ENCODE measurements around the gene PDXP.

The PDXP gene

DNA sequence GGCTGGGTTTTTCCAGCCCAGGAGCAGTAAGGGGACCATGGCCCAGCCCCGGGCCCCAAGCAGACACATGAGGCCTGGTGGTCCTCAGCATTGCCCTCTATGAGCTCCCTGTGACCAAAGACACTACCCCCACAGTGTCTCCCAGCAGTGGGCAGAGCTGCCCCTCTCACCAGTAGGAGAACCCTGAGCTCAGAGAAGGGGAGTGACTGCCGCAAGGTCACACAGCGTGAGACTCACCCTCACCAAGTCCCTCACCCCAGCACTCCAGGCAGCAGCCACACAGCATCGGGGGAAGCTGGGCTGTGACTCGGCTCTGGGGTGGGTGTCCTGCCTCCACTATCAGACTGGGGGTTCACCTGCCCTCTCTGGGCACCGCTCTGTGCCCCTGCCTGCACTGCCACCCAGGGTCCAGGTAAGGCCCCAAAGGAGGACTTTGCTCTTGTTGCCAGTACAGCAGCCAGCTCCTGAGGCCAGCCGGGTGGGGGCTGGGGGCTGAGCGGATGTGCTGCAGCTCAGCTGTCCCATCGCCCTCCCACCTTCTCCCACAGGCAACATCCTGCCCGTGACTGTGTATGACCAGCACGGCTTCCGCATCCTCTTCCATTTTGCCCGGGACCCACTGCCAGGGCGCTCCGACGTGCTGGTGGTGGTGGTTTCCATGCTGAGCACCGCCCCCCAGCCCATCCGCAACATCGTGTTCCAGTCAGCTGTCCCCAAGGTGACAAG, 26.9 kb upstream of the PDXP start:
- Histone ChIP-seq H3K9me3 (ENCODE audit: control insufficient read depth, low read length) (no peaks in the 10 kb centered on the region), H3K4me3 (ENCODE audit: low read depth, low read length) (no peak overlapping the region), H3K79me2 (no peaks in the 10 kb centered on the region), H3K27me3 (ENCODE audit: control insufficient read depth, insufficient read depth, low read length) (no peaks in the 10 kb centered on the region), H3K27ac (no peak overlapping the region), H3K36me3 (ENCODE audit: control insufficient read depth, insufficient read depth, low read length) (no peaks in the 10 kb centered on the region), H2AFZ (no peak overlapping the region), H3K9ac (no peak overlapping the region), H3K4me1 (peaks cover 35% of the 10 kb centered on the region), H3K4me2 (ENCODE audit: low read length) (no peak overlapping the region)
- TF ChIP-seq CTCF (IDR thresholded peaks at IDR 0.05): no peak

- H3K4me1 ChIP-seq: peaks cover 44% of the 10 kb centered on the region
Observed at GRCh38 chr22:37632174-37633088, 26.1 kb upstream of the PDXP start.

GRCh38 chr22:37633089-37633624, 25.4 kb upstream of the PDXP start:
- Histone ChIP-seq H3K9me3 (ENCODE audit: control insufficient read depth, low read length) (no peaks in the 10 kb centered on the region), H2AFZ (peak overlapping the region; percentile 57), H3K9ac (no peak overlapping the region), H3K4me2 (ENCODE audit: low read length) (peak overlapping the region; percentile 78), H3K79me2 (no peaks in the 10 kb centered on the region), H3K4me1 (peaks cover 44% of the 10 kb centered on the region), H3K4me3 (ENCODE audit: low read depth, low read length) (peak overlapping the region; percentile 2), H3K36me3 (ENCODE audit: control insufficient read depth, insufficient read depth, low read length) (no peaks in the 10 kb centered on the region), H3K27me3 (ENCODE audit: control insufficient read depth, insufficient read depth, low read length) (no peaks in the 10 kb centered on the region), H3K27ac (peak overlapping the region; percentile 95)
- no peak for TF ChIP-seq CTCF (IDR thresholded peaks at IDR 0.05)

More at GRCh38 chr22:37632174-37633088, 26.1 kb upstream of the PDXP start:
- H3K27ac ChIP-seq: peak overlapping the region; percentile 95
- no peak overlapping the region for H3K9ac ChIP-seq
- H3K4me3 ChIP-seq (ENCODE audit: low read depth, low read length): no peak overlapping the region
- no peaks in the 10 kb centered on the region for H3K36me3 ChIP-seq (ENCODE audit: control insufficient read depth, insufficient read depth, low read length)
- no peak overlapping the region for H3K4me2 ChIP-seq (ENCODE audit: low read length)
- H3K27me3 ChIP-seq (ENCODE audit: control insufficient read depth, insufficient read depth, low read length): no peaks in the 10 kb centered on the region
- TF ChIP-seq CTCF (IDR thresholded peaks at IDR 0.05): no peak
- no peaks in the 10 kb centered on the region for H3K9me3 ChIP-seq (ENCODE audit: control insufficient read depth, low read length)
- H3K79me2 ChIP-seq: no peaks in the 10 kb centered on the region
- no peak overlapping the region for H2AFZ ChIP-seq

DNA sequence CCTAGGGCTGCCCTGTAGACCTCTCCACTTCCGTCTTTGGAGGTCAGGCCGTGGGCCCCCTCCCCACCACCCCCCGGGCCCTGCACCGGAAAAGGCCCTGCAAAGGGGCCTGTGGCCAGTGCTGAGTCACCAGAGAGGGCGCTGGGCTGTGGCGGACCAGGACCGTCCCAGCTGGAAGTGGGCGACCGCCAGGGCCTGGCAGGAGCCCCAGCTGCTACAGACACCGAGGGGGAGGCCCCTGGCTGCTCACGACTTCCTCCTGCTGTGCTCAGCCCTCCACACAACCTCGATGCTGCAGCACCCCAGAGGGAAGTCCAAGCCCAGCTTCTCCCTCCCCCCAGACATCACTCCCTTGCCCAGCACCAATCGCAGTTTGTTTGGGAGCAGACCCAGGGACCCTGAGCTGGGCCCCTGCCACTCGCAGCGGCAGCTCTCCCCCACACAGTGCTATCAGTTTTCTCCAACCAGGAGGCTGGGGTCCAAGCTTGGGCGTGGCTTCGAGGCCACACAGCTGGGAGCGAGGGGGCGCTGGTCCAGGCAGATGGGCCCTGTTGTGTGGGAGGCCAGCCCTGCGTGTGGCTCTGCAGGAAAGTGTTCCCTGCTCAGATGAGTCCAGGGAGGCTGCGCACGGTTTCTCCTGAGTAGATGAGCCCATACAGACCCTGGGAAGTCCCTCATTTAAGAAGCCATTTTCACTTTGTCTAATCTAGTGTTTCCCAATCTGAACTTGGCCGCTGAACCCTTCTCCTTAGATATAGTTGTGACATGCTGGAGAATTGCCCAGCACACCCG, 24.7 kb upstream of the PDXP start:
- no peak overlapping the region for H3K9ac ChIP-seq
- no peaks in the 10 kb centered on the region for H3K36me3 ChIP-seq (ENCODE audit: control insufficient read depth, insufficient read depth, low read length)
- peak overlapping the region; percentile 57 for H2AFZ ChIP-seq
- H3K79me2 ChIP-seq: no peaks in the 10 kb centered on the region
- TF ChIP-seq CTCF (IDR thresholded peaks at IDR 0.05): peak; percentile 27
- peak overlapping the region; percentile 45 for H3K4me3 ChIP-seq (ENCODE audit: low read depth, low read length)
- no peaks in the 10 kb centered on the region for H3K27me3 ChIP-seq (ENCODE audit: control insufficient read depth, insufficient read depth, low read length)
- peak overlapping the region; percentile 95 for H3K27ac ChIP-seq
- peak overlapping the region; percentile 78 for H3K4me2 ChIP-seq (ENCODE audit: low read length)
- H3K4me1 ChIP-seq: peaks cover 47% of the 10 kb centered on the region
- H3K9me3 ChIP-seq (ENCODE audit: control insufficient read depth, low read length): no peaks in the 10 kb centered on the region
